GM18517 (cell line): ENCODE measurements around the gene LRATD1.
A peak's percentile ranks its signal among the peaks of the same experiment; 100 is the strongest.

Experiments
- ATAC-seq: cut with Tn5 transposase; IDR thresholded peaks from one replicate; pipeline ENCODE4 v1.9.1; 2021; ENCODE audit warnings: mild to moderate bottlenecking, moderate library complexity; ENCODE audit not compliant: unreplicated experiment

LRATD1 gene

DNA sequence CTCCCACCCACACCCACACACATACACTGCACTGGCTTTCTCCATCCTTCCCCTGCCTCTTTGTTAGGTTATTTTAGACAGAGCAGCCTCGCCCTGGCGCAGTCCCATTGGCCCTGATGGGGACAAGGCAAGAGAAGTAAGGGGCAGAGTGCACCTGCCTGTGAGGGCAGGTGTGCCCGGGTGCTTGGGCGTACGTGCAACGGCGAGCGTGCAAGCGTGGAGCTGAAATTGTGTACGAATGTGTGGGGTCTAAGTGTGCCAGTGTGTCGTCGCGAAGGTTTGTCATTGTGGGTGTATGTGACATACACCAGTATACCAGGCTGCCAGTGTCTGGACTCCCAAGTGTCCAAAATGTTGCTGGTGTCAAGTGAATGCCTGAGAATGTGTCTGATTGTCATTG lies 544 bp downstream of the LRATD1 start:
- ATAC-seq, result no peak

DNA sequence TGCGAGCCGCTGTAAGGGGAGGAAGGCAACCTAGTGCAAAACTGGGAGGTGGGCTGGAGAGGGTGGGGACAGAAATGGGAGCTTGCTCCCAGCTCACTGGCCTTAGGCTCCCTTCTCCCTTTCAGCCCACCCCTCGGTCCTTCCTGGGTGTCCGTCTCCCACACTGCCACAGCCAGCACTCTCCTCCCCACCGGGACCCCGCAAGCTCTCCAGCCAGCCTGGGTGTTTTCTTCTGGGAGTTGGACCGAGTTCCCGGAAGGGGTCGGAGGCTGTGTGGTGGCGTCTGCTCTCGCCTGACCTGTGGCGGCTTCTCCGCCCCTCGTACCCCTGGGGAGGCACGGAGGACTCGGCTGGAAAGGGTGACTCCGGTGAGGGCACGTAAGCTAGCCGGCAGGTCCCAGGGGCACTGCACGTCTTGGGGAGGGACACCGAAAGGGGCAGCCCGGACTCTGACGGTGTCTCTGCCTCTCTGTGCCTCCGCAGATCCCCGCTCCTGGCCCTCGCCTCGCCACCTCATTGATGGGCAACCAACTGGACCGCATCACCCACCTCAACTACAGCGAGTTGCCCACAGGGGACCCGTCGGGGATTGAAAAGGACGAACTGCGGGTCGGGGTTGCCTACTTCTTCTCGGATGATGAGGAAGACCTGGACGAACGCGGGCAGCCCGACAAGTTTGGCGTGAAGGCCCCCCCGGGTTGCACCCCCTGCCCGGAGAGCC lies 1.1 kb downstream of the LRATD1 start:
- ATAC-seq, result no peak

DNA sequence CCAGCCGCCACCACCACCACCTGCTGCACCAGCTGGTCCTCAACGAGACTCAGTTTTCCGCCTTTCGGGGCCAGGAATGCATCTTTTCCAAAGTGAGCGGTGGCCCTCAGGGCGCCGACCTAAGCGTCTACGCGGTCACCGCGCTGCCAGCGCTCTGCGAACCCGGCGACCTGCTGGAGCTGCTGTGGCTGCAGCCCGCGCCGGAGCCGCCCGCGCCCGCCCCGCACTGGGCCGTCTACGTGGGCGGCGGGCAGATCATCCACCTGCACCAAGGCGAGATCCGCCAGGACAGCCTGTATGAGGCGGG lies 1.6 kb downstream of the LRATD1 start:
- ATAC-seq, result no peak

DNA sequence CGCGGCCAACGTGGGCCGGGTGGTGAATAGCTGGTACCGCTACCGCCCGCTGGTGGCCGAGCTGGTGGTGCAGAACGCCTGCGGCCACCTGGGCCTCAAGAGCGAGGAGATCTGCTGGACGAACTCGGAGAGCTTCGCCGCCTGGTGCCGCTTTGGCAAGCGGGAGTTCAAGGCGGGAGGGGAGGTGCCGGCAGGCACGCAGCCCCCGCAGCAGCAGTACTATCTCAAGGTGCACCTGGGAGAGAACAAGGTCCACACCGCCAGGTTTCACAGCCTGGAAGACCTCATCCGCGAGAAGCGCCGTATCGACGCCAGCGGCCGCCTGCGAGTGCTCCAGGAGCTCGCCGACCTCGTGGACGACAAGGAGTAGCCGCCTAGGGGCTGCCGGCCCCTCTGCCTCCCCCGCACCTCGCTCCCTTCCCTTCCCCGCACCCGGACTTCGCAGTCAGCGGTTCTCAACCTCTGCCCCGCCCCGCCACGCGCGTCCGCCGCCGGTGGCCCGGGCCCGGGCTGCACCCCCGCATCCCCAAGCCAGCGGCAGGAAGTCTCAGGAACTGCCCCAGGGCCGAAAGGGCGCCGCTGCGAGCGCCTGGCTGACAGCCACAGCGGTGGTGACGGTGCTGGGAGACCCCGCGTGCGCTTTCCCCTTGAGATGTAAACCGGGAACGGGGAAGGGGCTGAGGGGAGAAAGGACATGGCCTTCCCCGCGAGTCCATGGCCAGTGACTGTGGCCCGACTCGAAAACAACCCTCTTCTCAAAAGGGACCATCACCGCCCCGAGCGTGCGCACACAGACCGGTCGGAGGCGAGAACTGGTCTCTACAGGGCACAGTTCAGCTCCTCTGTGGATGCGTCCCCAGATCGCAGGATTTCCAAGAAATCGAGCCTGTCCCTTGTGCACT lies 2.2 kb downstream of the LRATD1 start:
- no peak for ATAC-seq

DNA sequence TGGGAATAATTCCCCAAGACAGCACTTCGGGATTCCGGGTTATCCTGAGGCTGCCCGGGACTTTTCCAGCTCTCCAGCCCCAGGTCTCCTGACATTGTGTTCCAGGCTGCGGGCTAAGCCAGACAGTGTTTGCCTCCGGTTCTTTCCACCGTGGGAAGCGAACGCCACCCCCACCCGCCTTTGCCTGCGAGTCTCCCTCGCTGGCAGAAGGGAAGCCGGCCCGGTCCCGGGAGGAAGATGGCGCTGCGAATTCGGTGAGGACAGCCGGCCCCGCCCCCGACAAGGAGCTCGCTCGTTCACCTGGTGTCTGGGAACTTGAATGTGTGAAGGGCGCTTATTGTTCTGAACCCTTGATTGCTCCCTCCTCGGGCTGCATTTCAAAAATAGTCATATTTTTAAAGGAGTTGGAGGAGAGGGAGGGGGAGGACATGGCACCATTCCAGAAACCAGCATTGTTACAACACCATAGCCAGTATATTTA lies 2.9 kb downstream of the LRATD1 start:
- no peak for ATAC-seq

DNA sequence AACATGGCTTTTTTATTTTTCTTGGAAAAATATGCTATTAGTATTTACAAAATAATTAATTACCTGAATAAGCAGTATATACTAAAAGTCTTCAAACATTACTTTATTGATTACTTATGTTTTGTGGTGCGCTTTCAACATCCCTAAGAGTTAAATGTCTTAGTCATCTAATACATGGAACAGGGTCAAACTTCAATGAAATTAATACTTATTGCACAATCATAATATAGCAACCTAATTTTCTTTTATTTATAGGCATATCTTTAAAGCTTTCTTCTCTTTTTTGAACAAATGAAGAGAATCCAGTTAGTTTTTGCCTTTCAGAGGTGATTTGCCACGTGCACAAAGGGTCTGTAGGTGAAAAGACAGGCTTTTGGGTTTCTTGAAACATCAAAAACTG lies 6.0 kb downstream of the LRATD1 start:
- ATAC-seq, result no peak

DNA sequence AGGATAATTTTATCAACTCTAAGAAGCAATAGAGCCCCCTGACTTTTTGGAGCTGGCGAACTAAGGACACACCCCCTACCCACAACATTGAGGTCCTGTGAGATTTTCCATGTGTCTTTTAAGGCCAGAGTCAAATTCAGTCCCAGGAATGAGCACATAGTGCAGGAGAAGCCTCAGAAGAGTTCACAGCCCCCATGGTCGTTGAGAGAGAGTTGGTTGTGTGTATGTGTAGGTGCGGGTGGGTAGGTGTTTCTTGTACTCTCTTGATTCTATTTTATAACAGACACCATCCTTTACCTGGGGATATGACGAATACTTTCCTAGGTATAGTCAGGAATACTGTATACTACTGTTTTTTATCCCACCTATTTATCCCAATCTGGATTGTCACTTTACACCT lies 8.6 kb downstream of the LRATD1 start:
- ATAC-seq, result no peak

DNA sequence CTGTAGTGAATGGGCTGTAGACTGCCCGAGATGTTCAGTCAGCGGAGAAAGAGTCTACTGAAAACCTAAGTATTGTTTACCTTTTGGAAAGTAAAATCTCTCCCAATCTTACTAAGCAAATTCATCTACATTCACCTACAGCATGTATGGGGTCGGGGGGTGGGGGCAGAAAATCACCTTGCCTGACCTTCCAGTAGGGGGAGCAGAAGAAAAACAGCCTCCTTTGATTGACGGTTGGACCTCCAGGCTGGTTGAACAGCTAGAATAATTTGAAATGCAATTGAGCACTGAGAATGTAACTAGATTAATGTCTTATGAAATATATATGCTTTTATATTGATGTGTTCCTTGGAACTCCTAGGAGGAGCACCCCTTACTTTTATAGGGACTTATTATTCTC lies 10.0 kb downstream of the LRATD1 start:
- no peak for ATAC-seq

DNA sequence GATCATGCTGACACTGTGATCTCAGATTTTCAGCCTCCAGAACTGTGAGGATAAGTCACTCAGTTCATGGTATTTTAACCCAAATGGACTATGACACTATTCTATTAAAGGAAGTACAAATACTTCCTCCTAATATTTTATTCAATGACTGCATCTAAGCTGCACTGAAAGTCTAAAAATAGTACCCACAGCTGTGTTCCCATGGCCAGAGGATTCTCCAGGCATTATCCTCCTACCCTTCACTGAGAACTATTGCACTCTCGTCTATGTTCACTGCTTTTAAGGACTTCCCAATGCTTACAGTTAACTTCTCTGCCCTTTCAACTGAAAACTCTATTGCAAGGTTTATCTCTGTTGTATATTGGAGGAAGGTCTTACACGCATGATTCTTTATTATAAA lies 15.2 kb downstream of the LRATD1 start:
- ATAC-seq, result no peak

DNA sequence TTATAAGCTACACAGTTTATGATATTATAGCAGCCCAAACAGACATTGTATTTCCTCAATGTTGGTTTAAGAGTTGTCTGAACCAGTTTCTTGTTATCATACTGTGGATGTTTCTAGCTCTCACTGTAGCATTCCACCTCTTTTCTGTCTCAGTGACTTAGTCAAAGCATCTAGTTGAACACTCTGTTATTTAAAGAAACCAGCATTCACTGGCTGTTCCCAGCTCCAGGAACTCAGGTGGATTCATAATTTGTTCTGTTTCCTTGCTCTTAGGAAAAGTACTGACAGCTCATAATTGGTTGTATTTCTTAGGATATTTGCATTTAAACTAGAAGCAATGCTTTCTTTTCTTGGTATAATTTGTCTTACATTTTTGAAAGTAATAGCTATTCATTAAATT lies 17.5 kb downstream of the LRATD1 start:
- ATAC-seq, result no peak

DNA sequence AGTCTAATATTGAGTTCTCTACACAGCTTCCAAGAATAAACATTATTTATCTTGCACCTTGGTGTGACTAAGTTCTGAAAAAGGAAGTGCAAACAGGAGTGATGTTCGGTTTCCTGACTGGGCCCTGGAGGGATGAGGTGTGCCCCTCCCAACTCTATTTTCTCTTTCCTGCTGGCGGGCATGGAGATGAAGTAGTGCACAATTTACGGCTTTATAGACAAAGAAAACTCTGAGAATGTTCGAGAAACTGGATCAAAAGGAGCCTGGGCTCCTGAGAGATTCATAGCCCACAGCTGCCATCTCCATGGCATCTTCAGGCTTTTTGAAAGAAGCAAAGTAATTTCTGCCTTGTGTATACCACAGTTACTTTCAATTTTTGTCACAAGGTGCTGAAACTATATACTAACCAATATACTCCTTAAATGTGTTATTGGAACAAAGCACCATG lies 22.3 kb downstream of the LRATD1 start:
- ATAC-seq, result peak; percentile 94

DNA sequence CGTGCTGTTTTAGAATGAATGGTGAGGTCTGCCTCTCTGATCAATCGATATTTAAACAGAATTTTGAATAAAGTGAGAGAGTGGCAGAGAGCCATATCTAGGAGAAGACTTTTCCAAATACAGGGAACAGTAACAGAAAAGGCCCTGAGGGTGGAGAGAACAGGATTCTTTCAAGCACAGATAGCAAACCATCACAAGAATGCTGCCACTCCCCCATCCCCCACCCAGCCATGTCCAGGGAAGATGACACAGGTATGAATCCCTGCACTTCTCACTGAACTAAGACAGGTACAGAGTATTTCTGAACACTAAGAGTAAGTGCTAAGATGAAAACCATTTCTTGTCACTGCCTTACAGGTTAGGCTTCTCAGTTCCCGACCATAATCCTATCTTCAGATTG lies 23.6 kb downstream of the LRATD1 start:
- no peak for ATAC-seq

DNA sequence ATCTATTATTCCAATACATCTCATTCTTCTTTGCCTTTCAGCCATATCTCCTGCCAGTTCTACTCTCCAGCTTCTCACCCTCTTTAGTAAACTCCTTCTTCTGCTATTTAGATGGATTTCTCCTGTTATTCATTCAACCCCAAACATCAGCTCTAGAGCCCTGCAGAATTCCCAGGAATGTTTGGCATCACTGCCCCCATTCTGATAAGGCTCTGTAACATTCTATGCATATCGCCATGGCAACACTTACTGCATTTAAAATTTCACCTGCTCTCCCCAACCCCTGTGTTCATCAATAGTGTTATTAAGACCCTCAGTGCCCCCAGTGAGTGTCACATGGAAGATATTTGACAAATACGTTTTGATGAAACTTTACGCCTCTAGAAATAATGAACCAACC lies 28.6 kb downstream of the LRATD1 start:
- ATAC-seq, result no peak

DNA sequence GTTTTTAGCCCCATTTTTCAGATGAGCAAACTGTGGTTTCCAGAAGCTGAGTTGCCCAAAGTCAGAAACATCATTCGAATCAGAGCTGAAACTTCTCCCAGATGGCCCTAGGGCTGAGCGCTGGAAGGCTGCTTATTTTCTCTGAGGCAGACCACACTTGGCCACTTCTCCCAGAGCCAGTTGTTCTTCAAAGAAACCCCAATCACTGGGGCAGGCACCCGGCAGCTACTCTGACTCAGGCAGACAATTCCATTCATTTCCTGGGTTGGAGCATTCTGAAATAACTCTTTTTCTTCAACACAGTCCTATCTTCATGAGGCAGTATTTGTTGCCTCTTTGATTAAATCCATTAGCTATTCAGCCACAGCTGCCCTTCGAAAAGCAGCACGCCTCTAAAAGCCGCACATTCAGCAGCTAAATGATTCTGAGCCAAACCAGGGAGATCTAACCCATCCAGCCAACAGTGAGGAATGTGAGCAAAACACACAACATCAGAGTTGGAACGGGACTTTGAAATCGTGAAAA lies 40.9 kb downstream of the LRATD1 start:
- no peak for ATAC-seq

DNA sequence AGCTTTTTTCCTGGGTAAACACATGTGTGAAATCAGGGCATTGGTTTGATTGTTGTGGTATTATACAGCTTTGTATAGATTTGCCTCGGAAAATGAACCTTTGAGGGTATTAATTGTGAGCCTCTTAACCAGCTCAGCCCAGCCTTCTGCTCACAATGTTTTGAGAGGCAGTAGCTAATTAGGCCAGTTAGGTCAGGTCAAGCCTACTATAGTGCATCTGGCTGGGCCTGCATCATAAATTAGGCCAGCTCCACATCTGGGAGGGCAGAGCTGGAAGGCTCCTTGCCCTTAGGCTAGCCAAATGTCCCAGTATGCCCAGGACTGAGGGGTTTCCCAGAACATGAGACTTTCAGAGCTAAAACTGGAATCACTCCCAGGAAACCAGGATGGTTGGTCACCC lies 43.0 kb downstream of the LRATD1 start:
- no peak for ATAC-seq

DNA sequence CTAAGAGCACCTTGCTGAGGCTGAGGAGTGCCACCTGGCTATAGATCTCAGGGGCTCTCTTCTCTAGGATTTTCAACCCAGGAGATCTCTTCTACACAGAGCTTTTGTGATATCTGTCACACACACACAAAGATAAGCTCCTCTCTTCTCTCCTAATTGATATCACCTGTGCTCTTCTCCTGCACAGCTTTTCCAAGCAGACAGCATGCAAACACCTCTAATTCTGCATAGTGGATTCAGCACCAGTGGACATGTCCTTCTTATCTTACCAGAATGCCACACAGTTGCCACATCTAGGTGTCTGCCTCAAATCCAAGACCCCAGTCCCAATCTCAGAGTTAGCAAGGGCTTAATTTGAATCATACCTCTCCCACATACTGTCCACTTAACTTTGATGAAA lies 43.9 kb downstream of the LRATD1 start:
- no peak for ATAC-seq

DNA sequence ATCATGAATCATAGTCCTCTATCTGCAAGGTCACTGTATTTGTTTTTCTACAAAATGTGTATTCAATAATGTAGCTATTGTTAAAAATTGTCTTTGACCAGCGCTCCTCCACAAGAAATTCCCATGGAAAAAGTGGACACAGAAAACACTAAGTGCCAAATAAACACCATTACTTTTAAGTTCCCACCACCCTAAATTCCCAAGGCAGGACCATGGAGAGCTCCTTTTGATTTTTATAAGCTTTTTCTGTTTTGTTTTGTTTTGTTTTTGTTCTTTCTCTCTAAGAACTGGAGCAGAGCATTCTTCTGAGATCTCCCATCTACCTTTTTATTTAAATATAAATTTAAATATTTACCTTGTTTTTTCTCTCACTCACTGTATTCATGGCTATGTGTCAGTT lies 44.5 kb downstream of the LRATD1 start:
- no peak for ATAC-seq

DNA sequence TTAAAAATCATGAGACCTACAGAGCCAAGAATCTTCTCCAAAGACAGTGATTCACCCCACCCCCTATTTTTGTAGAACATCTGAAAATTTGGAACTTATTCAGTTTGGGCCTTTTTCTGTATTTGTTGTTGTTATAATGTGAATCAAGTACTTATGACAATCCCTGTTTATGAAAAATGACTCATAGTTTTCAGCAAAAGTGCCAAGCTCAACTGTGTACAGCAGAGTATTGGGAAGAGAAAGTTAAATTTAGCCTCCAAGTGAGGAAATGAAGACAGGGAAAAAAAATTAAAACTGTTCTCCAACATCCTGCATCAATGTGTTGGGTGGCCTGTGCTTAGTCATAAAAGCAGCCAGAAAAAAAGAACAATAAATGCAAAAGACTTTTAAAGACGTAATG lies 46.2 kb downstream of the LRATD1 start:
- no peak for ATAC-seq

DNA sequence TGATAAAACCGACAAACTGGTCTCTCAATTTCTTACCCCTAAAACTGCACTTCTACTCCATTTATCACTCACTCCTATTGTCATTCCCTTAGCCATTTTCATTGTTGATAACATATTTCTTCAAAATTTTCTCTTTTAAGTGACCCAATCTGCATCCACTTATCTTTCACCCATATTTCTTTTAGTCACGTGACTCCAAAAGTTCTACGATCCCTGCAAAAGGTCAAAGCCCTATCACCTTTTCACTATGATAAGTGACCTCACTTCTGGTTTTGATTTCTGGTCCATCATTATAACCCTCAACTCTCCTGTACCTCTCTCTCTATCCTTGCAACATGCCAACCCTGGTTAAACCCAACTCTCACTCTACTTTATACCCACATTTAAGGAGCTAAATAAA lies 49.1 kb downstream of the LRATD1 start:
- no peak for ATAC-seq
